ENCODE results near the gene KHSRP. TPM values are rescaled to one million over a fixed set of nuclear protein-coding genes. Genes with fewer than 3 reads are reported as not detected.
"Not testable (repeated sequence)": the region's sequence is repeated elsewhere in the genome, so short reads cannot be mapped to it uniquely, and the experiment has no call there.

Gene KHSRP
- total RNA-seq, 1 donor from 2014 or later = 186 TPM

DNA sequence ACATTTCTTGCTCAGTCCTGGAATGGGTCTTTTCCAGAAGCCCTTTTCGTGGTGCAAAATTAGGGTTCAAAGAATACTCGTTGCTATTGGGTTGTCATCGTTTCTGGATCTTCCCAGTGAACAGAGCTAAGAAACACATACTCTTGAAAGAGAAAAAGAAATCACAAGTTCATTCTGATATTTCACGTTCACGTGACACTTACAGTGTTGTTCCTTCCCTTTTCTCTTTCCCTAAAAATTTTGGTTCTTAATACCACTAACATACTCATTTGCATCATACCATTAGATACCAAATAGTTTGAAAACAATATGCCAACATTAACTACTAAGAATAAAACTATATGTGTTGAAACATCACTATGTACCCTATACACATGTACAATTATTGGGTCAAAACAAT is 18.2 kb downstream of the KHSRP start:
- Histone ChIP-seq H3K36me3 (no peaks in the 10 kb centered on the region), H3K4me1 (no peaks in the 10 kb centered on the region), H3K9me3 (no peaks in the 10 kb centered on the region), H3K27ac (no peak overlapping the region), H3K27me3 (no peaks in the 10 kb centered on the region), H3K4me3 (no peak overlapping the region)
- TF ChIP-seq, protein P1, sequence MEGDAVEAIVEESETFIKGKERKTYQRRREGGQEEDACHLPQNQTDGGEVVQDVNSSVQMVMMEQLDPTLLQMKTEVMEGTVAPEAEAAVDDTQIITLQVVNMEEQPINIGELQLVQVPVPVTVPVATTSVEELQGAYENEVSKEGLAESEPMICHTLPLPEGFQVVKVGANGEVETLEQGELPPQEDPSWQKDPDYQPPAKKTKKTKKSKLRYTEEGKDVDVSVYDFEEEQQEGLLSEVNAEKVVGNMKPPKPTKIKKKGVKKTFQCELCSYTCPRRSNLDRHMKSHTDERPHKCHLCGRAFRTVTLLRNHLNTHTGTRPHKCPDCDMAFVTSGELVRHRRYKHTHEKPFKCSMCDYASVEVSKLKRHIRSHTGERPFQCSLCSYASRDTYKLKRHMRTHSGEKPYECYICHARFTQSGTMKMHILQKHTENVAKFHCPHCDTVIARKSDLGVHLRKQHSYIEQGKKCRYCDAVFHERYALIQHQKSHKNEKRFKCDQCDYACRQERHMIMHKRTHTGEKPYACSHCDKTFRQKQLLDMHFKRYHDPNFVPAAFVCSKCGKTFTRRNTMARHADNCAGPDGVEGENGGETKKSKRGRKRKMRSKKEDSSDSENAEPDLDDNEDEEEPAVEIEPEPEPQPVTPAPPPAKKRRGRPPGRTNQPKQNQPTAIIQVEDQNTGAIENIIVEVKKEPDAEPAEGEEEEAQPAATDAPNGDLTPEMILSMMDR (IDR thresholded peaks at IDR 0.05) = no peak
- DNase-seq = no peak
- intact Hi-C loops (cut with DNase I) = no loop called here
- no peak for ATAC-seq

DNA sequence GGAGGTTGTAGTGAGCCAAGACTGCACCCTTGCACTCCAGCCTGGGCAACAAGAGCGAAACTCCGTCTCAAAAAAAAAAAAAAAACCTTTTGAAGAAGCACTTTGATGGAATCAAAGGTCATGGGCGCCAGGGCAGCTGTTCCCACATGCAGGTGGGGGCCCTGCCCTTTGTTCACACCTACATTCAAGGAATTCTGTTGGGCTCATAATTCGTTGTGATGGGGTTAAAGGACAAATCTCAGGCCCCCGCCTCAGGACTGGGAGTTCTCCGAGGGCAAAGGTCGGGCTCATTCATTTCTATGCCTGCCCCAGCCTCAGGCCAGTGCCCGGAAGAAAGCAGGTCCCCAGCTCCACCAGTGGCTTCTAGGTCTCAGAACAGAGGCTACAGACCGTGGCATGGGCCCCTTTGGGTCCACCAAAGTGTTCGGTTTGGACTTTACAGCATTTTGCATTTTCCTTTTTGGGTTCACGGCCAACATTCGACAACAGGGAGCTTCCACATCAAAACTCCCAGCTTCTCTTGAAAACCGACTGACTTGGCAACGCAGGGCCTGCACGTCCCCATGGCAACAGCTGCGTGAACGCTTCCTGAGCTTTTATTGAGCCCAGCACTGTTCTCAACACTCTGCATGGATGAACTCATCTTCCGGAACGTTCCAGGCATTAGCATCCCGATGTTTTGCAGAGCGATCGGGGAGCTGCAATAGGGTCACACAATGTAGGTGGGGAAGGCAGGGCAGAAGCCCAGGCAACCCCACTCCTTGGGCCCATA is 21.6 kb downstream of the KHSRP start:
- H3K4me1 ChIP-seq = no peaks in the 10 kb centered on the region
- ATAC-seq (no peak), DNase-seq (no peak)
- intact Hi-C loops (cut with DNase I) = no loop called here
- no peaks in the 10 kb centered on the region for H3K9me3 ChIP-seq
- no peak overlapping the region for H3K4me3 ChIP-seq
- no peak overlapping the region for H3K27ac ChIP-seq
- no peaks in the 10 kb centered on the region for H3K27me3 ChIP-seq
- TF ChIP-seq, protein P1 (IDR thresholded peaks at IDR 0.05) = no peak
- no peaks in the 10 kb centered on the region for H3K36me3 ChIP-seq

DNA sequence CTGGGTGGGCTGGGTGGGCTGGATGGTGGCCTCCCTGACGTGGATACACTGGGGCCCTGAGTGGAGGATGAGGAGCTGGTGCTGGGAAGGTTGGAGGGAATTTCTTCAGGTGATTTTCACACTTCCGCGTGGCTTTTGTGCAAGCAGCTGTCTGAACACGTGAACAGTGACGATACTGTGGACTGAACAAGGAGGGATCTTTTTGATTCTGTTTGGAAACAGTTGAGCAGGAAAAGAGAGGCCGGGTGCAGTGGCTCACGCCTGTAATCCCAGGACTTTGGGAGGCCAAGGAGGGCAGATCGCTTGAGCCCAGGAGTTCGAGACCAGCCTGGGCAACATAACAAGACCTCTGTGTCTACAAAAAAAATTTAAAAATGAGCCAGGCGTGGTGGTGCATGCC is 22.6 kb downstream of the KHSRP start:
- Histone ChIP-seq H3K9me3 (no peaks in the 10 kb centered on the region), H3K36me3 (no peaks in the 10 kb centered on the region), H3K27ac (no peak overlapping the region), H3K4me1 (no peaks in the 10 kb centered on the region), H3K27me3 (no peaks in the 10 kb centered on the region), H3K4me3 (no peak overlapping the region)
- TF ChIP-seq, protein P1 (IDR thresholded peaks at IDR 0.05) = no peak
- intact Hi-C loops (cut with DNase I) = no loop called here
- DNase-seq (no peak), ATAC-seq (no peak)

DNA sequence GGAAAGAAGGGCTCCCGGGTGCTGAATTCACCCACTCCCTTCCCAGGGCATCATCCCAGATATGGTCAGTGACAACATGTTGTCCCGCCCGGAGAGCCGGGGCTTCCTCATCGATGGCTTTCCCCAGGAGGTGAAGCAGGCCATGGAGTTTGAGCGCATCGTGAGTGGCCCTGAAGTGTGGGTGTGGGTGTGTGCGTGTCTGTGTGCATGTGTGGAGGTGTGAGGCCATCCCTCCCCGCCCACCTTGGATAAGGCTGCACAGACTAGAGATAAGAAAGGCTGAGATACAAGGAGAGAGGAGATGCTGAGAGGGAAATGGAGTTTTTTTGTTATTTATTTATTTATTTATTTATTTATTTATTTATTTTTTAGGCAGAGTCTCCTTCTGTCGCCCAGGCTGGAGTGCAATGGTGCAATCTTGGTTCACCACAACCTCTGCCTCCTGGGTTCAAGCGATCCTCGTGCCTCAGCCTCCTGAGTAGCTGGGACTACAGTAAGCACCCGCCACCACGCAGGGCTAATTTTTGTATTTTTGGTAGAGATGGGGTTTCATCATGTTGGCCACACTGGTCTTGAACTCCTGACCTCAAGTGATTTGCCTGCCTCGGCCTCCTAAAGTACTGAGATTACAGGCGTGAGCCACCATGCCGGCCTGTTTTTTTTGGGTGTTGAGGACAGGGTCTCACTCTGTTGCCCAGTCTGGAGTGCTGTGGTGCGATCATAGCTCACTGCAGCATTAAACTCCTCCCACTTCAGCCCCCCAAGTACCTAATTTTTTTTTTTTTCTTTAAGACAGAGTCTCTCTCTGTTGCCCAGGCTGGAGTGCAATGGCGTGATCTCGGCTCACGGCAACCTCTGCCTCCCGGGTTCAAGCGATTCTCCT is 24.3 kb downstream of the KHSRP start:
- H3K4me1 ChIP-seq; H3K27me3 ChIP-seq; H3K9me3 ChIP-seq; H3K36me3 ChIP-seq; H3K4me3 ChIP-seq; H3K27ac ChIP-seq; intact Hi-C loops (cut with DNase I); DNase-seq; ATAC-seq: not testable (repeated sequence)

DNA sequence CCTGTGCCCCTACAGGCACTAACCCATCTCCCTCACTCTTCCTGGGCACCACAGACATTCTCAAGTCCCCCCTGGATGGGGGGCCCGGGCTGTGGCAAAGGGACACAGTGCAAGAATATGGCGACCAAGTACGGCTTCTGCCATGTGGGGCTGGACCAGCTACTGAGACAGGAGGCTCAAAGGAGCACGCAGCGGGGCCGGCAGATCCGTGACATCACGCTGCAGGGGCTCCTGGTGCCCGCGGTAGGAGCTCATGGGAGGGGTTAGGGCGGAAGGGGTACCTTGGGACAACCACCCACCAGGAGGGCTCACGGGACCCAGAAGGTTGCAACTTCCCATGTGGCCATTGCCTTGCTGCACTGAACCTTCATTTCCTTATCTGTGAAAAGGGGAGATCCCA is 28.3 kb downstream of the KHSRP start:
- no peak for DNase-seq
- H3K27ac ChIP-seq = no peak overlapping the region
- TF ChIP-seq, protein P1 (IDR thresholded peaks at IDR 0.05) = no peak
- peaks cover 10% of the 10 kb centered on the region for H3K4me1 ChIP-seq
- intact Hi-C loops (cut with DNase I) = no loop called here
- H3K36me3 ChIP-seq = peaks cover 5% of the 10 kb centered on the region
- no peaks in the 10 kb centered on the region for H3K27me3 ChIP-seq
- H3K4me3 ChIP-seq = no peak overlapping the region
- no peak for ATAC-seq
- H3K9me3 ChIP-seq = no peaks in the 10 kb centered on the region

DNA sequence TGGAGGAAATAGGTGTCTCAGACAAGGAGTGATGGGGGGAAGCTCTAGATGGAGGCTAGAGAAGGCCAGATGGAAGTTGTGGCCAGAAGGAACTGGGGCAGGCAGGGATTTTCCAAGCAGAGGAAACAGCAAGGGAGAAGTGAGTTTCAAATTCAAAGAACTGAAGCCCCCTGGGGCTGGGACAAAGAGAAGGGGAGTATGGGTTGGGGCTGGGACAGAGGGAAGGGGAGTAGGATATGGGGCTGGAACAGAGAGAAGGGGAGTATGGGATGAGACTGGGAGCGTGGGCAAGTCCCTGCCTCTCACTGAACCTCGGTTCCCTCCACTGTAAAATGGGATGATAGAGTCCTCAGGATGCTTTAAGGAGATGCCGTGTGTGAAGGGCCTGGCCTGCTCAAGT is 29.8 kb downstream of the KHSRP start:
- peaks cover 10% of the 10 kb centered on the region for H3K4me1 ChIP-seq
- H3K27me3 ChIP-seq = no peaks in the 10 kb centered on the region
- intact Hi-C loops (cut with DNase I) = no loop called here
- H3K27ac ChIP-seq = no peak overlapping the region
- TF ChIP-seq, protein P1 (IDR thresholded peaks at IDR 0.05) = no peak
- H3K36me3 ChIP-seq = peaks cover 17% of the 10 kb centered on the region
- H3K4me3 ChIP-seq = no peak overlapping the region
- no peaks in the 10 kb centered on the region for H3K9me3 ChIP-seq
- DNase-seq = no peak
- no peak for ATAC-seq

Data from upper lobe of right lung (tissue), 1 donor.